ENCODE data around the gene SUSD6. TPM values are rescaled to one million over a fixed set of nuclear protein-coding genes. Genes with fewer than 3 reads are reported as not detected.
A peak's percentile ranks its signal among the peaks of the same experiment; 100 is the strongest.

The SUSD6 gene
- total RNA-seq, 3 donors from 2014 or later (not counting 1 experiment from before 2014, with no cell fraction given): 119 to 144 (median 140) TPM

- peak overlapping the region; percentile 70 to 88 for H3K27ac Mint-ChIP-seq
- ATAC-seq: no peak
- intact Hi-C loops (cut with micrococcal nuclease): no loop called here
- H3K4me3 ChIP-seq (ENCODE audit: low read length): no peak overlapping the region
- no peaks in the 10 kb centered on the region for H3K36me3 ChIP-seq (ENCODE audit: control insufficient read depth, insufficient read depth, low read length)
- TF ChIP-seq CTCF (IDR thresholded peaks at IDR 0.05): no peak
- no peaks in the 10 kb centered on the region for H3K27me3 ChIP-seq (ENCODE audit: control insufficient read depth, insufficient read depth, low read length)
- 40% methylated on average over 1 of the region's 2 CpGs for WGBS (ENCODE audit: insufficient coverage)
- no peak overlapping the region for H3K27ac ChIP-seq (ENCODE audit: low read length)
- no peak overlapping the region for H3K4me3 Mint-ChIP-seq
- DNase-seq: no peak
- H3K36me3 Mint-ChIP-seq: no peaks in the 10 kb centered on the region
- H3K9me3 ChIP-seq (ENCODE audit: control insufficient read depth, insufficient read depth, low read length): no peaks in the 10 kb centered on the region
- H3K4me1 ChIP-seq (ENCODE audit: control insufficient read depth, insufficient read depth, low read length): peaks cover 40% of the 10 kb centered on the region
- peaks cover 69 to 70% of the 10 kb centered on the region in 2 donors for H3K4me1 Mint-ChIP-seq
- H3K9me3 Mint-ChIP-seq: no peaks in the 10 kb centered on the region
- H3K27me3 Mint-ChIP-seq (ENCODE audit: low read depth in 2 of 2): no peaks in the 10 kb centered on the region
Observed at GRCh38 chr14:69675877-69676416, 64.6 kb downstream of the SUSD6 start.

- intact Hi-C loops (cut with micrococcal nuclease): no loop called here
- Histone ChIP-seq H3K4me1 (ENCODE audit: control insufficient read depth, insufficient read depth, low read length) (peaks cover 36% of the 10 kb centered on the region), H3K9me3 (ENCODE audit: control insufficient read depth, insufficient read depth, low read length) (no peaks in the 10 kb centered on the region), H3K36me3 (ENCODE audit: control insufficient read depth, insufficient read depth, low read length) (no peaks in the 10 kb centered on the region), H3K4me3 (ENCODE audit: low read length) (no peak overlapping the region), H3K27me3 (ENCODE audit: control insufficient read depth, insufficient read depth, low read length) (no peaks in the 10 kb centered on the region), H3K27ac (ENCODE audit: low read length) (no peak overlapping the region)
- no peaks in the 10 kb centered on the region for H3K27me3 Mint-ChIP-seq (ENCODE audit: low read depth in 2 of 2)
- no peak for DNase-seq
- peaks cover 69 to 70% of the 10 kb centered on the region in 2 donors for H3K4me1 Mint-ChIP-seq
- TF ChIP-seq CTCF (IDR thresholded peaks at IDR 0.05): no peak
- H3K36me3 Mint-ChIP-seq: no peaks in the 10 kb centered on the region
- H3K4me3 Mint-ChIP-seq: no peak overlapping the region
- H3K9me3 Mint-ChIP-seq: no peaks in the 10 kb centered on the region
- peak overlapping the region in 1 of 2 donors; percentile 47 for H3K27ac Mint-ChIP-seq
- WGBS (ENCODE audit: insufficient coverage): 79% methylated on average over 2 of the region's 2 CpGs
- ATAC-seq: no peak
Observed at GRCh38 chr14:69676723-69677122, 65.3 kb downstream of the SUSD6 start.

- Histone ChIP-seq H3K36me3 (ENCODE audit: control insufficient read depth, insufficient read depth, low read length) (no peaks in the 10 kb centered on the region), H3K4me1 (ENCODE audit: control insufficient read depth, insufficient read depth, low read length) (peaks cover 39% of the 10 kb centered on the region), H3K27me3 (ENCODE audit: control insufficient read depth, insufficient read depth, low read length) (no peaks in the 10 kb centered on the region), H3K27ac (ENCODE audit: low read length) (no peak overlapping the region), H3K4me3 (ENCODE audit: low read length) (no peak overlapping the region), H3K9me3 (ENCODE audit: control insufficient read depth, insufficient read depth, low read length) (no peaks in the 10 kb centered on the region)
- DNase-seq (no peak), ATAC-seq (no peak)
- no peaks in the 10 kb centered on the region for H3K27me3 Mint-ChIP-seq (ENCODE audit: low read depth in 2 of 2)
- 100% methylated on average over 1 of the region's 1 CpG for WGBS (ENCODE audit: insufficient coverage)
- TF ChIP-seq CTCF (IDR thresholded peaks at IDR 0.05): no peak
- no peaks in the 10 kb centered on the region for H3K9me3 Mint-ChIP-seq
- peak overlapping the region; percentile 33 to 53 for H3K27ac Mint-ChIP-seq
- H3K36me3 Mint-ChIP-seq: no peaks in the 10 kb centered on the region
- H3K4me1 Mint-ChIP-seq: peaks cover 69 to 70% of the 10 kb centered on the region in 2 donors
- intact Hi-C loops (cut with micrococcal nuclease): loop anchor here (5.0 kb wide), 1 partner anchor 37 kb away; no protein-coding TSS in a partner anchor
- H3K4me3 Mint-ChIP-seq: no peak overlapping the region
Observed at GRCh38 chr14:69680297-69680696, 68.9 kb downstream of the SUSD6 start.

- Histone ChIP-seq H3K27ac (ENCODE audit: low read length) (peak overlapping the region; percentile 24), H3K9me3 (ENCODE audit: control insufficient read depth, insufficient read depth, low read length) (no peaks in the 10 kb centered on the region), H3K4me1 (ENCODE audit: control insufficient read depth, insufficient read depth, low read length) (peaks cover 38% of the 10 kb centered on the region), H3K27me3 (ENCODE audit: control insufficient read depth, insufficient read depth, low read length) (no peaks in the 10 kb centered on the region), H3K4me3 (ENCODE audit: low read length) (no peak overlapping the region), H3K36me3 (ENCODE audit: control insufficient read depth, insufficient read depth, low read length) (no peaks in the 10 kb centered on the region)
- no peak for TF ChIP-seq CTCF (IDR thresholded peaks at IDR 0.05)
- 77% methylated on average over 4 of the region's 4 CpGs for WGBS (ENCODE audit: insufficient coverage)
- Mint-ChIP-seq H3K4me1 (peaks cover 66 to 67% of the 10 kb centered on the region in 2 donors), H3K27me3 (ENCODE audit: low read depth in 2 of 2) (no peaks in the 10 kb centered on the region), H3K9me3 (no peaks in the 10 kb centered on the region), H3K27ac (peak overlapping the region; percentile 33 to 53), H3K4me3 (peak overlapping the region; percentile 47), H3K36me3 (no peaks in the 10 kb centered on the region)
- ATAC-seq (peak in 1 of 3 donors; percentile 7), DNase-seq (no peak)
- intact Hi-C loops (cut with micrococcal nuclease): loop anchor here (5.0 kb wide), 1 partner anchor 35 kb away; no protein-coding TSS in a partner anchor
Observed at GRCh38 chr14:69682136-69682535, 70.7 kb downstream of the SUSD6 start.
